NCI-H1694 (cell line): Measurements from ENCODE around the gene PFDN2.

Experiments
- DNase-seq: peaks from one replicate; lab custom pipeline; 2025; lab: John Stamatoyannopoulos, UW

The PFDN2 gene

DNA sequence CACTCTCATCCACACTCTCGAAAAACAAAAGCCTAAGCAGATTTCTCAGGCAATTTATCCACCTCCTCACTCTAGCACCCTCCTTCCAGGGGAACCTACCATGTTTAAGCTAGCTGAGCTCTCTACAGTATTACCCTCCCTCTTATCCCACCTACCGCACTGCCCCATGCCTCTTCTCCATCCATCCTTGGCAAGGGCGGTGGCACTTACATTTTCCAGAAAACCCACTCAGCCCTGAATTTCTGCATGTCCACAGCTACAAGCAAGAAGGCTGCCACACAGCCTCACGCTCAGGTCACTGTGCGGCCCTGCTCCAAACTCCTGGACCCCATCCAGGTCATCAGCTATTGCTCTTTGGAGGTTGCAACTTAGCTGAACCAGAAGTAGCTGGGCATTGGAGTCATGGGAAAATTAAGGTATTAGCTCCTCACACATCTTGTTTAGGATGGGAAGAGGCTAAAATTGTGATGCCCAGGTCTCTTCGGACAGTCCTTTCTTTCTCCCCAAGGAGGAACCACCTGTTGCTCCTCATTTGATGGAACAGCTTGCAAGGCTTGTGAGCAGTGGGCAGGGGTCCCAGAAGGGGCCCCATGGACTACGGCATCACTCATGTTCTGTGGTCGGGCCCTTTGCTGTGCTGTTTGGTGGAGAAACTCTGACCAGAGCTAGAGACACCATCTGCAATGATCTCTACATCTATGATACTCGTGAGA is 18.6 kb downstream of the PFDN2 start:
- no peak for DNase-seq

GRCh38 chr1:161098210-161099068 is 19.4 kb downstream of the PFDN2 start, which contains the start of gene KLHDC9:
TSS of gene KLHDC9 (plus strand) at chr1:161098361. CDS start at chr1:161098536, 175 bp downstream.
- peak; percentile 81 for DNase-seq

GRCh38 chr1:161096530-161096929 is 21.3 kb downstream of the PFDN2 start:
- no peak for DNase-seq

DNA sequence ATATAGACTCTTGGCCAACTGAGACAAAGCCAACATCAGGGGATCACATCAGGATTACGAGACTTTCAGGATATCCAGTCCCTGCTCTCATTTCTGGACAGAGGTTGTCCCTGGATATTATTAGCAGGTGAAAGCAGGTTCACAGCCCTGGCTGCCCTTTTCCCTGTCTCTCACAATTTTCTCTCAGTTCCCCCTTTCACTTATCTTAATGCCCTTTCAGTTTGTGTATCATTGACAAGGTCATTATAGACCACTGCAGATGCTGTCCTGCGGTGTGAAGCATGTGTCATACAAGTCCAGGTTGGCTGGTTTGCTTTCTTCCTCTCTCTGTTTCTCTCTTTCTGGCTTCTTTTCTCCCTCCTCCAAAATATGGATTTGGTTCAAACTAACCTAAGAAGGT is 21.8 kb downstream of the PFDN2 start:
- no peak for DNase-seq

- no peak for DNase-seq
These were observed 22.6 kb downstream of the PFDN2 start for GRCh38 chr1:161095230-161095629.

DNA sequence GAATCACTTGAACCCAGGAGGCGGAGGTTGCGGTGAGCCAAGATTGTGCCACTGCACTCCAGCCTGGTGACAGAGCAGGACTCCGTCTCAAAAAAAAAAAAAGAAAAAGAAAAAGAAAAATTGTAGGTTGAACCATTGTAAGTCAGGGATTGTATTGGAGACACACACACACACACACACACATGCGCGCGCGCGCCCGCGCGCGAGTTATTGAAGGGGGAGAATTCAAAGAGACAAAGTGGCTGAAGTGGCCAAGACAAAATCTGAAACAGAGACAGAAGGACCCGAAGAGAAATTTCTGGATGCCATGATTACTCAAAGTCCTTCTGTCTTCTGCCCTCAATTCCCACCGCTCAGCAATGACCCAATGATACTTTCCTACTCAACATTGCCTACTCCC is 23.4 kb downstream of the PFDN2 start:
- no peak for DNase-seq

DNA sequence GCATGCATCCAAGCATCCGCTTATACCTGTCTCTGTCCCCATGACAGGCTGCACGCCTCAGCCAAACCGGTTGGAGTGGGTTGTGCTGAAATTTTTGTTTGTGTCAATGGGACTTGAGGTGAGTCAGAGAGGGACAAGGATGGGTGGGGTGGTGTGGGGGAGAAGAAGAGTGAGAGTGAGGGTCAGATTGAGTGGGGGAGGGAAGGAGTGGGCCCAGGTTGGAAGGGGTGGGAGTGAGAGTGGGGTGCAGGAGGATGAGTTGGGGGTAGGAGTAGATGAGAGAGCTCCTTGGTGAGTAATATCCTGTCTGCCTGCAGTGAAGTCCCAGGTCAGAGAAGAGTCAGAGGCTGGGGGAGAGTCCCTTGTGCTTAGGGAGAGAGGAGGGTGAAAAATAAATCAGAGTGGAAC is 25.2 kb downstream of the PFDN2 start:
- DNase-seq = no peak

- DNase-seq = no peak
These were observed 25.9 kb downstream of the PFDN2 start for GRCh38 chr1:161091796-161092507.

DNA sequence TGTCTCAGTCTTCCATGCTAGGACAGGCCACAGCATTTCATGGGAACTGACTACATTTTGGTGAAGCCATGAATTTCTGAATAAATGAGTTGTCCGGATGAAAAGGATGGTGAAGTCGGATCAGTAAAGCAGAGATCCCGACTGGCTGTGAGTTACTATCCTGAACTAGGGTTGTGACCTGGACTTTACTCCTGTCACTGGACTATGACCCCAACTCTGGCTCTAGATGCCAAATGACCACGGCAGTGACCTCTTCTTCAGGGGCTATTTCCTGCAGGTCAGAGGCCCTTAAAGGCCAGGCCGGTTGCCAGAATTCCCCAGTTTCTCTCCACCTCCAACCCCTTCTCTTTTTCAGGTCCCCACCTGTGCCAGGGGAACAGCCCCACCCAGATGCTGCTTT is 26.7 kb downstream of the PFDN2 start:
- DNase-seq = no peak

DNA sequence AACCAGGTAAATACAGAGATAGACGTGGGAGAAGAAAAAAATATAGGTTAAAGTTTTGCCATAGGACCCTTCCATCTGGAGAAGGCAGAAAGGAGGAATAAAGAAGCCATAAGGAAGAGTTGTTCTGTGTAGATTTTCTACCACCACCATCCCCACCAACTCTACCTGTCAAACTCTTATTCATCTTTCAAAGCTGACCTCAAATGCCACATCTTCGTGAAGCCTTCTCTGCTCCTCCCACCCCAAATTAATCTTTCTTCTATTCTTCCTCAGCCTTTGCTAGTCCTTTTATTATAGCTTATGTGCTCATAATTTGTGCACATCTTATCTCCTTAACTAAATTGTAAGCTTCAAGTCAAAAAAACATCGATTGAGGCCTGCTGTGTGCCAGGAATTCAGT is 27.2 kb downstream of the PFDN2 start:
- no peak for DNase-seq

- DNase-seq = no peak
These were observed 27.9 kb downstream of the PFDN2 start for GRCh38 chr1:161089938-161090337.

DNA sequence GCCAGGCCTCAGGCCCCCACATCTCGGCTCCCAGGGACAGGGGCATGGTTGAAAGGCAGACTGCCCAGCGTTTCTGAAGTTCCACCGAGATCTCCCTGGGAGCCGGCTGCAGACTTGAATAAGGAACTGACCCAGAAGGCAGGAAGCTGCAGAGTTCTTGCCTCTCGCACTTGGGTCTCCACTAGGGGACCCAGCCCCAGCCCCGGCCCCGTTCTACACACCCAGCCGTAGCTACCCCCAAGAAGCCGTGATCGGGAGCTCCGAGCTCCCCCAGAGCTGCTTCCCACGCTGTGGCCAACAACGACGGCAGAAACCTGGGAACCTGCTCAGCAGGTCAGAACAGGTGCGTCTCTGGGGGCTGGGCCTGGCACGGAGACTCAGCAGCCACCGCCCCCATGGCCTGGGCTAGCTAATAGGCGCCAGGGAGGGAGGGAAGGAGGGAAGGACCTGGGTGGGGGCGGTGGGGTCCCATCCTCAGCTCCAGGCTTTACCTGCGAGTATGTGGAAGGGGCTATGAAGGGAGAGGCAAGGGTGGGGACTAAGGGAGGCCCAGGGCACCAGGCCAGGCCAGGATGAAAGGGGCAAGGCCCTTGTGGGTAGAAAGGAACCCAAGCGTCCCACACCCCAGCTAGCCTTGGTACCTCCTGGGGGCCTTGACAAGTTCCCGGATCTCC is 28.4 kb downstream of the PFDN2 start, which contains the start of gene NECTIN4:
NECTIN4 (minus strand) TSS at position 308 of the 674 bp plus-strand sequence; CDS start at position 46, 262 bp downstream.
- DNase-seq = no peak

DNA sequence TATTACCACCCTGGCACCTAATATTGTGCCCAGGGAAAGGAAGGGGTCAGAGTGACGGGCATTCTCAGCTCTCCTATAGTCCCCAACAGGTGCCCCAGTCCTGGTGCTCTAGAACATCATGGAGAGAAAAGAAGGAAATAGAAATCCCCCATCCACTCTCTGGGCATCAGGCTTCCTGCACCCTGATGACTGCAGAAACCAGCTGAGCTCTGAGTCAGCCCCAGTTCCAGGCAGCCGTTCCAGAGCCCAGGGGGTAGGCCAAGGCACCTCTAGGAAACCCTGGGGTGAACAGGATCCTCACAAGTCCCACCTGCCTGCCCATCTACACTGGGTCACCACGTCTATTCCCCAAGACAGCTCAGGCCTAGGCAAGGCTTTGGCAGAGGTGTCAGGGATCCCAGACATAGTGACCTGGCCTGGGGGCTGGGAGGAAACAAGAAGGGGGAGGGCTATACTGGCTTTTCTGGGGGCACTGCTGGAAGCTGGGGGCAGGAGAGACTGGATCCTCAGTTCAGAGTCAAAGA is 29.2 kb downstream of the PFDN2 start:
- DNase-seq = no peak

DNA sequence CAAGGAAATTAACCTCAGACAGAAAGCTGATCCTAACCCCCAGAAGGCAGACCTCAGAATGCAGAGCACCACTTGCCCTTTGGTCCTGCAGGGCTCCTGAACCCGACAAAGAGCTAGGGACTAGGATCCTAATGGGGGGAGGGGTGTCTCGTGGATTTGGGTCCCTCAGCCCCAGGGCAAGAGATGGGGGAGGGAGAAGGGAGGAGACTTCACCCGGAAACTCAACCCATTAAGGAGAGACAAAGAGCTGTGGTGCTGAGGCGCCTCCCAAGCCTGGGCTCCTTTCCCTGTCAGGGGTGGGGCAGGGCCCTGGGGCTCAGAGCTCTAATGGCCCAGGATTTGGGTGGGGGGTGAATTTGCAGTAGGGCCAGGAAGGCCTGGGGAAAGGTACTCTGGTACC is 31.4 kb downstream of the PFDN2 start:
- DNase-seq = no peak

GRCh38 chr1:161085165-161085564 is 32.7 kb downstream of the PFDN2 start:
- no peak for DNase-seq

- no peak for DNase-seq
These were observed 33.2 kb downstream of the PFDN2 start for GRCh38 chr1:161084597-161084988.

GRCh38 chr1:161083748-161084596 is 33.9 kb downstream of the PFDN2 start:
- no peak for DNase-seq

- DNase-seq = no peak
These were observed 34.7 kb downstream of the PFDN2 start for GRCh38 chr1:161082996-161083747.

GRCh38 chr1:161082483-161082882 is 35.4 kb downstream of the PFDN2 start:
- no peak for DNase-seq

DNA sequence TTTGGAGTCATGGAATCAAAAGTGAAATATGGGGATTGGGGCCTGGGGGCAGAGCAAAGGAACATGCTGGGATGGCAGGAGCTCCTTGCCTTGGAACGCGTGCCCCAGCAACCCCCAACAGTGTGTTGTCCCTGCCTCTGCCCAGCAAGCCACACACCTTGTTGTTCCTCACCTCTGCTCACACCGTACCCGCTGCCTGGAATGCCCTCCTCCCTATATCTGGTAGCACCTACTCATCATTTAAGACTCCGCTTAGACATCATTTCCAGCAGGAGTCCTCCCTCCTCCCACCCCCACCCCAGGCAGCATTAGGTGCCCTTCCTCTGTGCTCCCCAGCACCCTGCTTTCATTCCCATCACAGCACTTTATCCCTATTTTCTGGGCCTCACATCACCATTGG is 36.3 kb downstream of the PFDN2 start:
- DNase-seq = no peak
